Fibroblast of lung (primary cell): ENCODE results near the gene PPP1R26.

Experiments
- EZH2 ChIP-seq: IDR thresholded peaks from 2 replicates; pipeline ENCODE4 v1.5.1; 2012; ENCODE audit warnings: low read length, control low read depth, mild to moderate bottlenecking; ENCODE audit errors: missing control alignments
- TF ChIP-seq, protein P1 (sequence below), 2 donors: IDR thresholded peaks in 1 of 2; conservative IDR thresholded peaks in 1 of 2; 1 replicate in 1 of 2; 2 replicates in 1 of 2; pipeline ENCODE4 v1.5.1; 2011 to 2012; ENCODE audit warnings: low read length in 2 of 2, control low read depth in 1 of 2, inconsistent platforms in 1 of 2, low read depth in 1 of 2, mild to moderate bottlenecking in 1 of 2

DNA sequence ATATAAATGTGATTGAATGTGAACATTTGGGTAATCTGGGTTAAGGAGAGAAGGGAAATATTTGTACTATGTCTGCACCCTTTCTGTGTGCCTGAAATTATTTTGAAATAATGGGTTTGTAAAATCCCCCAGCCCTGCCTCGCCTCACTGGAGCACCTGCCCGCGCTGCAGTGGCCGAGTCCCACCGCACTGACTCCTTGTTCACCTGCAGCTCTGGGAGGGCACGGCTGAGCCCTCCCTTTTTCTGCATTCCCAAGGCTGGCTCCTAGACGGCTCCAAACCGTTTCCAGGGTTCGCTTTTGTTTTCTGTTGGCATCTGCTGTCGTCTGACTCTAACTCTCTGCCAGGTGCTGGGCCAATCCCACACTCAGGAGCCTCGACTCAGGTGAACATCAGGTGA lies 17.6 kb upstream of the PPP1R26 start:
- TF ChIP-seq, protein P1, sequence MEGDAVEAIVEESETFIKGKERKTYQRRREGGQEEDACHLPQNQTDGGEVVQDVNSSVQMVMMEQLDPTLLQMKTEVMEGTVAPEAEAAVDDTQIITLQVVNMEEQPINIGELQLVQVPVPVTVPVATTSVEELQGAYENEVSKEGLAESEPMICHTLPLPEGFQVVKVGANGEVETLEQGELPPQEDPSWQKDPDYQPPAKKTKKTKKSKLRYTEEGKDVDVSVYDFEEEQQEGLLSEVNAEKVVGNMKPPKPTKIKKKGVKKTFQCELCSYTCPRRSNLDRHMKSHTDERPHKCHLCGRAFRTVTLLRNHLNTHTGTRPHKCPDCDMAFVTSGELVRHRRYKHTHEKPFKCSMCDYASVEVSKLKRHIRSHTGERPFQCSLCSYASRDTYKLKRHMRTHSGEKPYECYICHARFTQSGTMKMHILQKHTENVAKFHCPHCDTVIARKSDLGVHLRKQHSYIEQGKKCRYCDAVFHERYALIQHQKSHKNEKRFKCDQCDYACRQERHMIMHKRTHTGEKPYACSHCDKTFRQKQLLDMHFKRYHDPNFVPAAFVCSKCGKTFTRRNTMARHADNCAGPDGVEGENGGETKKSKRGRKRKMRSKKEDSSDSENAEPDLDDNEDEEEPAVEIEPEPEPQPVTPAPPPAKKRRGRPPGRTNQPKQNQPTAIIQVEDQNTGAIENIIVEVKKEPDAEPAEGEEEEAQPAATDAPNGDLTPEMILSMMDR (conservative IDR thresholded peaks at IDR 0.05 in 1 of 2, IDR thresholded peaks at IDR 0.05 in 1 of 2; ENCODE audit: low read depth in 1 of 2, low read length in 2 of 2), result no peak
- TF ChIP-seq EZH2, result no peak
